HepG2 (cell line): ENCODE measurements around the gene ITGA2. TPM values are rescaled to one million over a fixed set of nuclear protein-coding genes. Genes with fewer than 3 reads are reported as not detected.
A peak's percentile ranks its signal among the peaks of the same experiment; 100 is the strongest.

Experiments used
- BRCA1 ChIP-seq: sonication (generic); formaldehyde crosslinking; IDR thresholded peaks from 2 replicates; pipeline ENCODE4 v1.4.0; 2020; ENCODE audit warnings: missing genetic modification reagents
- CREB1 ChIP-seq, 2 experiments: fragments of 450-650 bp in 1 of 2; IDR thresholded peaks; 2 replicates each; pipeline ENCODE4 v1.6.1; 2016 to 2017; ENCODE audit warnings: control low read depth in 1 of 2, mild to moderate bottlenecking in 1 of 2, missing compliant biosample characterization in 1 of 2, missing genetic modification characterization in 1 of 2
- ETV5 ChIP-seq: IDR thresholded peaks from 2 replicates; pipeline ENCODE4 v1.6.1; 2018; ENCODE audit warnings: missing biosample characterization, missing genetic modification reagents, inconsistent platforms, borderline replicate concordance
- KMT2A ChIP-seq: sonication (generic); formaldehyde crosslinking; IDR thresholded peaks from 2 replicates; pipeline ENCODE4 v1.4.0; 2020; ENCODE audit warnings: missing genetic modification reagents
- KMT2B ChIP-seq: IDR thresholded peaks from 2 replicates; pipeline ENCODE4 v1.6.1; 2016; ENCODE audit warnings: missing genetic modification reagents, missing compliant biosample characterization
- MEF2D ChIP-seq: sonication (generic); formaldehyde crosslinking; IDR thresholded peaks from 2 replicates; pipeline ENCODE4 v1.5.1; 2020; ENCODE audit warnings: mild to moderate bottlenecking, missing genetic modification reagents
- PAX8 ChIP-seq: sonication (generic); formaldehyde crosslinking; IDR thresholded peaks from 2 replicates; pipeline ENCODE4 v1.8.0; 2022; ENCODE audit warnings: mild to moderate bottlenecking, missing genetic modification reagents, borderline replicate concordance
- RARA ChIP-seq: IDR thresholded peaks from 2 replicates; pipeline ENCODE4 v1.6.1; 2016; ENCODE audit warnings: missing genetic modification reagents, missing compliant biosample characterization
- ZNF563 ChIP-seq: sonication (generic); formaldehyde crosslinking; IDR thresholded peaks from 2 replicates; pipeline ENCODE4 v1.8.0; 2022; ENCODE audit warnings: mild to moderate bottlenecking, moderate library complexity, missing genetic modification reagents
- ZNF572 ChIP-seq: sonication (generic); formaldehyde crosslinking; IDR thresholded peaks from 2 replicates; pipeline ENCODE4 v1.5.1; 2020; ENCODE audit warnings: mild to moderate bottlenecking, missing genetic modification reagents
- ZNF724P ChIP-seq: sonication (generic); formaldehyde crosslinking; IDR thresholded peaks from 2 replicates; pipeline ENCODE4 v1.8.0; 2022; ENCODE audit warnings: missing genetic modification reagents, borderline replicate concordance
- ZNF792 ChIP-seq: IDR thresholded peaks from 2 replicates; pipeline ENCODE4 v1.6.1; 2016
- ZNF891 ChIP-seq: sonication (generic); formaldehyde crosslinking; IDR thresholded peaks from 2 replicates; pipeline ENCODE4 v1.5.0; 2020; ENCODE audit warnings: mild to moderate bottlenecking, missing genetic modification reagents
- polyA plus RNA-seq, 8 experiments: library from polyadenylated mRNA; depleted of rRNA in 3 of 8; stranded (reverse) in 7 of 8; unstranded in 1 of 8; fragments of >200 nt; fragmentation: Illumina TruSeq in 4 of 8; extraction: Trizol in 4 of 8; gene quantifications; 2 replicates each; pipeline versions ENCODE4 v1.2.1 to v1.2.3, GENCODE V29; 2011 to 2016; ENCODE audit warnings: low read depth in 4 of 8, missing spikeins in 1 of 8, mixed read lengths in 1 of 8; ENCODE audit not compliant: insufficient read depth in 1 of 8
- total RNA-seq, 5 experiments: library from RNA; depleted of rRNA; stranded (reverse); fragments of >200 nt; fragmentation: Illumina TruSeq; extraction: Trizol; gene quantifications; 2 replicates each; pipeline ENCODE4 v1.2.3, GENCODE V29; 2016; ENCODE audit warnings: low read depth in 1 of 5
- TF ChIP-seq, protein P1 (sequence below): sonication (generic); formaldehyde crosslinking; IDR thresholded peaks from 2 replicates; pipeline ENCODE4 v1.4.0; 2020; ENCODE audit warnings: missing genetic modification reagents
- TF ChIP-seq, protein P2 (sequence below): sonication (generic); formaldehyde crosslinking; IDR thresholded peaks from 2 replicates; pipeline ENCODE4 v1.4.0; 2020; ENCODE audit warnings: missing genetic modification reagents, borderline replicate concordance
- TF ChIP-seq, protein P3 (sequence below): sonication (generic); formaldehyde crosslinking; IDR thresholded peaks from 2 replicates; pipeline ENCODE4 v1.4.0; 2020; ENCODE audit warnings: missing genetic modification reagents
- TF ChIP-seq, protein P4 (sequence below): sonication (generic); formaldehyde crosslinking; IDR thresholded peaks from 2 replicates; pipeline ENCODE4 v1.4.0; 2020; ENCODE audit warnings: missing genetic modification reagents, borderline replicate concordance
- TF ChIP-seq, protein P5 (sequence below): sonication (generic); formaldehyde crosslinking; IDR thresholded peaks from 2 replicates; pipeline ENCODE4 v1.4.0; 2020; ENCODE audit warnings: mild to moderate bottlenecking, missing genetic modification reagents

Gene ITGA2
- total and polyA plus RNA-seq, 2 of the 13 experiments (the other 11 are each of a cell fraction or from before 2014, with no cell fraction given), result 15.8 to 58.3 TPM

DNA sequence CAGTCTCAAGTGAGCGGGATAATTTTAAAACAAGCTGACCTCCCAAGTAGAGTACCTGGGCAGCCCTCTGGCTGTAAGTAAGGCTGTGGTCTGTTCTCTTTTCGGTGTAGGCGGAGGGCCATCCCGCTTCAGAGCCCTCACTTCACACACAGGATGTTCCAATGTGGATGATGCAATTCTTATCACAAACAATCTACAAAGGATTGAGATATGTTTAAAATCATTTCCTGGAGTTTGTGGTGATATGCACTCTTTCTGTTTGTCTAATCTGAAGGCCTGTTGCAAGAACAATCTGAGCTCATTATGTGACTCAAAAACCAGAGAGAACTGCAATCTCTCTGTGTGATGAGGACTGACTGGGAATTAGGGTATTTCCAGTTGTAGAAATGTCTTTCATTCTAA is 42.5 kb downstream of the ITGA2 start (continued):
- TF ChIP-seq ZNF792 (CRISPR knock-in tag), result peak; percentile 72; the same call in 1 of the 2 replicates
- peak; percentile 64 for TF ChIP-seq RARA (CRISPR knock-in tag)
- TF ChIP-seq BRCA1 (CRISPR knock-in tag), result no peak
- TF ChIP-seq, protein P1, sequence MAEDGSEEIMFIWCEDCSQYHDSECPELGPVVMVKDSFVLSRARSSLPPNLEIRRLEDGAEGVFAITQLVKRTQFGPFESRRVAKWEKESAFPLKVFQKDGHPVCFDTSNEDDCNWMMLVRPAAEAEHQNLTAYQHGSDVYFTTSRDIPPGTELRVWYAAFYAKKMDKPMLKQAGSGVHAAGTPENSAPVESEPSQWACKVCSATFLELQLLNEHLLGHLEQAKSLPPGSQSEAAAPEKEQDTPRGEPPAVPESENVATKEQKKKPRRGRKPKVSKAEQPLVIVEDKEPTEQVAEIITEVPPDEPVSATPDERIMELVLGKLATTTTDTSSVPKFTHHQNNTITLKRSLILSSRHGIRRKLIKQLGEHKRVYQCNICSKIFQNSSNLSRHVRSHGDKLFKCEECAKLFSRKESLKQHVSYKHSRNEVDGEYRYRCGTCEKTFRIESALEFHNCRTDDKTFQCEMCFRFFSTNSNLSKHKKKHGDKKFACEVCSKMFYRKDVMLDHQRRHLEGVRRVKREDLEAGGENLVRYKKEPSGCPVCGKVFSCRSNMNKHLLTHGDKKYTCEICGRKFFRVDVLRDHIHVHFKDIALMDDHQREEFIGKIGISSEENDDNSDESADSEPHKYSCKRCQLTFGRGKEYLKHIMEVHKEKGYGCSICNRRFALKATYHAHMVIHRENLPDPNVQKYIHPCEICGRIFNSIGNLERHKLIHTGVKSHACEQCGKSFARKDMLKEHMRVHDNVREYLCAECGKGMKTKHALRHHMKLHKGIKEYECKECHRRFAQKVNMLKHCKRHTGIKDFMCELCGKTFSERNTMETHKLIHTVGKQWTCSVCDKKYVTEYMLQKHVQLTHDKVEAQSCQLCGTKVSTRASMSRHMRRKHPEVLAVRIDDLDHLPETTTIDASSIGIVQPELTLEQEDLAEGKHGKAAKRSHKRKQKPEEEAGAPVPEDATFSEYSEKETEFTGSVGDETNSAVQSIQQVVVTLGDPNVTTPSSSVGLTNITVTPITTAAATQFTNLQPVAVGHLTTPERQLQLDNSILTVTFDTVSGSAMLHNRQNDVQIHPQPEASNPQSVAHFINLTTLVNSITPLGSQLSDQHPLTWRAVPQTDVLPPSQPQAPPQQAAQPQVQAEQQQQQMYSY (CRISPR knock-in tag), result no peak
- no peak for TF ChIP-seq CREB1 (IDR thresholded peaks at IDR 0.05)
- no peak; the same call in 1 of the 2 replicates for TF ChIP-seq CREB1 (CRISPR knock-in tag; IDR thresholded peaks at IDR 0.05)
- TF ChIP-seq, protein P2, sequence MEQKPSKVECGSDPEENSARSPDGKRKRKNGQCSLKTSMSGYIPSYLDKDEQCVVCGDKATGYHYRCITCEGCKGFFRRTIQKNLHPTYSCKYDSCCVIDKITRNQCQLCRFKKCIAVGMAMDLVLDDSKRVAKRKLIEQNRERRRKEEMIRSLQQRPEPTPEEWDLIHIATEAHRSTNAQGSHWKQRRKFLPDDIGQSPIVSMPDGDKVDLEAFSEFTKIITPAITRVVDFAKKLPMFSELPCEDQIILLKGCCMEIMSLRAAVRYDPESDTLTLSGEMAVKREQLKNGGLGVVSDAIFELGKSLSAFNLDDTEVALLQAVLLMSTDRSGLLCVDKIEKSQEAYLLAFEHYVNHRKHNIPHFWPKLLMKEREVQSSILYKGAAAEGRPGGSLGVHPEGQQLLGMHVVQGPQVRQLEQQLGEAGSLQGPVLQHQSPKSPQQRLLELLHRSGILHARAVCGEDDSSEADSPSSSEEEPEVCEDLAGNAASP (CRISPR knock-in tag), result peak; percentile 65; the same call in 1 of the 2 replicates
- TF ChIP-seq ZNF891 (CRISPR knock-in tag), result no peak
- TF ChIP-seq KMT2B (CRISPR knock-in tag), result no peak
- no peak for TF ChIP-seq PAX8 (CRISPR knock-in tag)
- no peak for TF ChIP-seq ZNF563 (CRISPR knock-in tag)
- no peak for TF ChIP-seq ZNF572 (CRISPR knock-in tag)
- no peak for TF ChIP-seq ZNF724P (CRISPR knock-in tag)
- no peak for TF ChIP-seq MEF2D (CRISPR knock-in tag)
- TF ChIP-seq, protein P3, sequence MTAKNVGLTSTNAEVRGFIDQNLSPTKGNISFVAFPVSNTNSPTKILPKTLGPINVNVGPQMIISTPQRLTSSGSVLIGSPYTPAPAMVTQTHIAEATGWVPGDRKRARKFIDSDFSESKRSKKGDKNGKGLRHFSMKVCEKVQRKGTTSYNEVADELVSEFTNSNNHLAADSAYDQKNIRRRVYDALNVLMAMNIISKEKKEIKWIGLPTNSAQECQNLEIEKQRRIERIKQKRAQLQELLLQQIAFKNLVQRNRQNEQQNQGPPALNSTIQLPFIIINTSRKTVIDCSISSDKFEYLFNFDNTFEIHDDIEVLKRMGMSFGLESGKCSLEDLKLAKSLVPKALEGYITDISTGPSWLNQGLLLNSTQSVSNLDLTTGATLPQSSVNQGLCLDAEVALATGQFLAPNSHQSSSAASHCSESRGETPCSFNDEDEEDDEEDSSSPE (CRISPR knock-in tag), result no peak; the same call in 1 of the 2 replicates
- TF ChIP-seq, protein P4, sequence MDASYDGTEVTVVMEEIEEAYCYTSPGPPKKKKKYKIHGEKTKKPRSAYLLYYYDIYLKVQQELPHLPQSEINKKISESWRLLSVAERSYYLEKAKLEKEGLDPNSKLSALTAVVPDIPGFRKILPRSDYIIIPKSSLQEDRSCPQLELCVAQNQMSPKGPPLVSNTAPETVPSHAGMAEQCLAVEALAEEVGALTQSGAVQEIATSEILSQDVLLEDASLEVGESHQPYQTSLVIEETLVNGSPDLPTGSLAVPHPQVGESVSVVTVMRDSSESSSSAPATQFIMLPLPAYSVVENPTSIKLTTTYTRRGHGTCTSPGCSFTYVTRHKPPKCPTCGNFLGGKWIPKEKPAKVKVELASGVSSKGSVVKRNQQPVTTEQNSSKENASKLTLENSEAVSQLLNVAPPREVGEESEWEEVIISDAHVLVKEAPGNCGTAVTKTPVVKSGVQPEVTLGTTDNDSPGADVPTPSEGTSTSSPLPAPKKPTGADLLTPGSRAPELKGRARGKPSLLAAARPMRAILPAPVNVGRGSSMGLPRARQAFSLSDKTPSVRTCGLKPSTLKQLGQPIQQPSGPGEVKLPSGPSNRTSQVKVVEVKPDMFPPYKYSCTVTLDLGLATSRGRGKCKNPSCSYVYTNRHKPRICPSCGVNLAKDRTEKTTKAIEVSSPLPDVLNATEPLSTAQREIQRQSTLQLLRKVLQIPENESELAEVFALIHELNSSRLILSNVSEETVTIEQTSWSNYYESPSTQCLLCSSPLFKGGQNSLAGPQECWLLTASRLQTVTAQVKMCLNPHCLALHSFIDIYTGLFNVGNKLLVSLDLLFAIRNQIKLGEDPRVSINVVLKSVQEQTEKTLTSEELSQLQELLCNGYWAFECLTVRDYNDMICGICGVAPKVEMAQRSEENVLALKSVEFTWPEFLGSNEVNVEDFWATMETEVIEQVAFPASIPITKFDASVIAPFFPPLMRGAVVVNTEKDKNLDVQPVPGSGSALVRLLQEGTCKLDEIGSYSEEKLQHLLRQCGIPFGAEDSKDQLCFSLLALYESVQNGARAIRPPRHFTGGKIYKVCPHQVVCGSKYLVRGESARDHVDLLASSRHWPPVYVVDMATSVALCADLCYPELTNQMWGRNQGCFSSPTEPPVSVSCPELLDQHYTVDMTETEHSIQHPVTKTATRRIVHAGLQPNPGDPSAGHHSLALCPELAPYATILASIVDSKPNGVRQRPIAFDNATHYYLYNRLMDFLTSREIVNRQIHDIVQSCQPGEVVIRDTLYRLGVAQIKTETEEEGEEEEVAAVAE (CRISPR knock-in tag), result no peak
- TF ChIP-seq, protein P5, sequence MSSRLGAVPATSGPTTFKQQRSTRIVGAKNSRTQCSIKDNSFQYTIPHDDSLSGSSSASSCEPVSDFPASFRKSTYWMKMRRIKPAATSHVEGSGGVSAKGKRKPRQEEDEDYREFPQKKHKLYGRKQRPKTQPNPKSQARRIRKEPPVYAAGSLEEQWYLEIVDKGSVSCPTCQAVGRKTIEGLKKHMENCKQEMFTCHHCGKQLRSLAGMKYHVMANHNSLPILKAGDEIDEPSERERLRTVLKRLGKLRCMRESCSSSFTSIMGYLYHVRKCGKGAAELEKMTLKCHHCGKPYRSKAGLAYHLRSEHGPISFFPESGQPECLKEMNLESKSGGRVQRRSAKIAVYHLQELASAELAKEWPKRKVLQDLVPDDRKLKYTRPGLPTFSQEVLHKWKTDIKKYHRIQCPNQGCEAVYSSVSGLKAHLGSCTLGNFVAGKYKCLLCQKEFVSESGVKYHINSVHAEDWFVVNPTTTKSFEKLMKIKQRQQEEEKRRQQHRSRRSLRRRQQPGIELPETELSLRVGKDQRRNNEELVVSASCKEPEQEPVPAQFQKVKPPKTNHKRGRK (CRISPR knock-in tag), result no peak
- TF ChIP-seq ETV5, result peak; percentile 96
- 0 out of 2 replicates have a peak, but pooled peaks have one; percentile 32 for TF ChIP-seq KMT2A (CRISPR knock-in tag)
